ENCODE measurements around the gene DYRK3. TPM values are rescaled to one million over a fixed set of nuclear protein-coding genes. Genes with fewer than 3 reads are reported as not detected.

Gene DYRK3
- total and polyA plus RNA-seq, 2 of the 13 experiments (the other 11 are each of a cell fraction or from before 2014, with no cell fraction given), result 0.48 to 2.8 TPM

GRCh38 chr1:206682111-206682510, 46.8 kb downstream of the DYRK3 start (continued):
- peak; percentile 42; the same call in 1 of the 2 replicates for TF ChIP-seq FOXA3 (CRISPR knock-in tag; IDR thresholded peaks at IDR 0.05)
- no peak for TF ChIP-seq SOX13 (IDR thresholded peaks at IDR 0.05)
- TF ChIP-seq SOX13 (CRISPR knock-in tag; conservative IDR thresholded peaks at IDR 0.05 in 1 of 2, IDR thresholded peaks at IDR 0.05 in 1 of 2), result no peak
- no peak for TF ChIP-seq ZUFSP (CRISPR knock-in tag; IDR thresholded peaks at IDR 0.05; ENCODE audit: borderline replicate concordance)
- TF ChIP-seq GATA4 (IDR thresholded peaks at IDR 0.05; ENCODE audit: borderline replicate concordance, low read depth), result no peak
- TF ChIP-seq ZNF891 (CRISPR knock-in tag; IDR thresholded peaks at IDR 0.05), result no peak
- TF ChIP-seq ZNF792 (CRISPR knock-in tag; IDR thresholded peaks at IDR 0.05), result no peak
- TF ChIP-seq SPEN (CRISPR knock-in tag; IDR thresholded peaks at IDR 0.05; ENCODE audit: low read depth), result no peak
- no peak for TF ChIP-seq LCORL (IDR thresholded peaks at IDR 0.05)
- no peak for TF ChIP-seq LCORL (CRISPR knock-in tag; IDR thresholded peaks at IDR 0.05)
- no peak for TF ChIP-seq ZNF432 (CRISPR knock-in tag; IDR thresholded peaks at IDR 0.05; ENCODE audit: borderline replicate concordance)
- TF ChIP-seq CREBL2 (CRISPR knock-in tag; IDR thresholded peaks at IDR 0.05; ENCODE audit: borderline replicate concordance), result no peak
- TF ChIP-seq ZNF788 (CRISPR knock-in tag; IDR thresholded peaks at IDR 0.05; ENCODE audit: borderline replicate concordance), result no peak
- TF ChIP-seq ZNF841 (CRISPR knock-in tag; IDR thresholded peaks at IDR 0.05; ENCODE audit: borderline replicate concordance), result no peak
- peak; percentile 19; the same call in 1 of the 2 replicates for TF ChIP-seq KDM6A (CRISPR knock-in tag; IDR thresholded peaks at IDR 0.05; ENCODE audit: low read depth)
- TF ChIP-seq ARID2 (CRISPR knock-in tag; IDR thresholded peaks at IDR 0.05; ENCODE audit: borderline replicate concordance), result no peak
- no peak for TF ChIP-seq PBX2 (CRISPR knock-in tag; IDR thresholded peaks at IDR 0.05)
- TF ChIP-seq RFXANK (CRISPR knock-in tag; IDR thresholded peaks at IDR 0.05), result no peak
- TF ChIP-seq ATF3 (CRISPR knock-in tag; IDR thresholded peaks at IDR 0.05), result no peak
- peak; percentile 32; the same call in 1 of the 2 replicates for TF ChIP-seq MED1 (CRISPR knock-in tag; IDR thresholded peaks at IDR 0.05)
- peak; percentile 52; the same call in 1 of the 2 replicates for TF ChIP-seq THAP11 (CRISPR knock-in tag; IDR thresholded peaks at IDR 0.05)
- TF ChIP-seq SIN3A (IDR thresholded peaks at IDR 0.05; ENCODE audit: borderline replicate concordance, low read depth, low read length), result no peak
- no peak for TF ChIP-seq CCDC6 (CRISPR knock-in tag; IDR thresholded peaks at IDR 0.05)
- no peak for TF ChIP-seq NBN (conservative IDR thresholded peaks at IDR 0.05)
- TF ChIP-seq ZNF616 (CRISPR knock-in tag; IDR thresholded peaks at IDR 0.05; ENCODE audit: low read depth), result no peak
- no peak for TF ChIP-seq FOSL1 (CRISPR knock-in tag; IDR thresholded peaks at IDR 0.05; ENCODE audit: borderline replicate concordance)
- no peak for TF ChIP-seq FOXP4 (CRISPR knock-in tag; IDR thresholded peaks at IDR 0.05)
- no peak for TF ChIP-seq ZNF441 (CRISPR knock-in tag; IDR thresholded peaks at IDR 0.05; ENCODE audit: borderline replicate concordance)
- no peak for TF ChIP-seq NCOA1 (CRISPR knock-in tag; IDR thresholded peaks at IDR 0.05)
